ENCODE data around the gene MAPK11. TPM values are rescaled to one million over a fixed set of nuclear protein-coding genes. Genes with fewer than 3 reads are reported as not detected.
A peak's percentile ranks its signal among the peaks of the same experiment; 100 is the strongest.

The MAPK11 gene
- total and polyA plus RNA-seq, 9 of the 15 experiments (the other 6 are each of a cell fraction or from before 2014, with no cell fraction given) = 0.06 to 14.6 (median 5.3) TPM

DNA sequence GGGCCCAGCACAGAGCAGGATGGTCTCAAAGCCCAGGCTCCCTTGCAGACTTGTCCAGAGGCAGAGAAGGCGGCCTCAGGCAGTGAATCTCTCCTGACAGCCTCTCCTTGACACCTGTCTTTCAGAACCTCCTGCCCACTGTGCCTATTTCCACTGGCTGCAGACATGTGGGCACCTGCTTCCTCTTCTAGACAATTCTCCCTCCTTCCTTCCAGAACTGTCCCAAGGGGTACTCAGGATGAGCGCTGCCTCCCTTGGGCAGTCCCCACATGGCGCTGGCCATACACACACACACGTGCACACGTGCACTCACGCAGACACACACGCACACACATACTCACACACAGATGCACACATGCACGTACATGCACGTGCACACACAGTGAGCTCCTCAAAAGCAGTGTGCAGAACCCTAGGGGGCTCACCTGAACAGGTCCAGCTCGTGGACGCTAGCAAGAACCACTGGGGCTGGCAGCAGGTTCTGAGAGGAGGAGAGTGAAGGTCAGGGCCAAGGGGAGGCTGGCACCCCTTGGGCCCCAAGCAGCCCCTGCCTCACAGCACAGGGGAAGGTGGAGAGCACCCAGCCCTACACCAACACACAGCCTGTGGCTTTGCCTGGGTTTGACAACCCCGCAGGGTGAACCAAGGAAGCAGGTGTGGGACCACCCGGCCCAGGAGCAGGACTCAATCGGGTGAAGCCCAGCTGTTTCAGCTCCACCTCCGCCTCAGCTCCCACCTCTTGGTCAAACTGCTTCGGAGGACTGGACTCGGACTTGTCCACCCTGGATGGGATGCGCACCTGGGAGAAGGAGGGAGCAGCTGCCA, 45.3 kb upstream of the MAPK11 start:
- no peaks in the 10 kb centered on the region for H3K36me3 ChIP-seq (ENCODE audit: control insufficient read depth, insufficient read depth, low read length)
- H3K27ac ChIP-seq (ENCODE audit: extremely low read depth, low read depth, low read length) = no peak overlapping the region
- no TSS peak for BruUV-seq (replicated peaks)
- no peak for DNase-seq (ENCODE audit: extremely low read depth in 1 of 4, low spot score in 3 of 4)
- no peak overlapping the region for H3K4me3 ChIP-seq
- no peaks in the 10 kb centered on the region for H3K27me3 ChIP-seq (ENCODE audit: control insufficient read depth in 2 of 2, insufficient read depth in 2 of 2, low read length in 2 of 2)
- no peak for ATAC-seq
- in situ Hi-C loops (cut with MboI) (no loop called here), intact Hi-C loops (cut with micrococcal nuclease) (no loop called here)
- POLR2A ChIA-PET = no interaction called here
- no peaks in the 10 kb centered on the region for H3K9me3 ChIP-seq (replicated peaks; ENCODE audit: control insufficient read depth, insufficient read depth, low read depth, low read length)
- no peaks in the 10 kb centered on the region for H4K20me1 ChIP-seq (replicated peaks; ENCODE audit: control insufficient read depth, insufficient read depth, low read length)
- no peak for FAIRE-seq
- WGBS (ENCODE audit: insufficient coverage, low coverage, missing lambda C conversion rate) = 87% methylated on average over 13 of the region's 18 CpGs
- CTCF ChIA-PET (ENCODE audit: low intra/inter-chr PET ratio) = no interaction called here
- no peak overlapping the region for H2AFZ ChIP-seq (ENCODE audit: low read depth, low read length)
- H3K9me1 ChIP-seq (ENCODE audit: control insufficient read depth, insufficient read depth, low read length) = no peaks in the 10 kb centered on the region
- TF ChIP-seq SRF (CRISPR knock-in tag; IDR thresholded peaks at IDR 0.05) (no peak), MED1 (CRISPR knock-in tag; IDR thresholded peaks at IDR 0.05; ENCODE audit: borderline replicate concordance) (no peak)
- peaks cover 27 to 85% of the 10 kb centered on the region in 2 experiments; a peak in 4 of 5 replicates for H3K4me1 ChIP-seq (replicated peaks in 1 of 2; ENCODE audit: control insufficient read depth in 2 of 2, insufficient read depth in 2 of 2, low read length in 2 of 2)
- H3K4me2 ChIP-seq (ENCODE audit: insufficient read depth, low read length) = no peak overlapping the region
- peak overlapping the region in 1 of 2 experiments; percentile 88; a peak in 2 of 4 replicates for H3K9ac ChIP-seq (ENCODE audit: insufficient read depth in 1 of 2, low read depth in 2 of 2, low read length in 2 of 2)
- H3K79me2 ChIP-seq (ENCODE audit: control insufficient read depth, insufficient read depth, low read length) = no peaks in the 10 kb centered on the region

All from K562 (cell line).